Fibroblast of lung (primary cell): Measurements from ENCODE around the gene PRSS33. TPM values are rescaled to one million over a fixed set of nuclear protein-coding genes. Genes with fewer than 3 reads are reported as not detected.

Experiments
- DNase-seq, 2 donors: peaks; one replicate each; pipeline versions ENCODE4 v3.0.0 to v3.0.0-alpha.2; 2010; ENCODE audit warnings: low read depth in 2 of 2
- H2AFZ ChIP-seq: 2 replicates; pipeline ENCODE4 v1.5.1; 2012; ENCODE audit warnings: low read length, control low read depth, inconsistent platforms
- H3K27ac ChIP-seq: 2 replicates; pipeline ENCODE4 v1.5.1; 2011; ENCODE audit warnings: low read length, control low read depth; ENCODE audit not compliant: insufficient read depth
- H3K27me3 ChIP-seq: 2 replicates; pipeline ENCODE4 v1.5.1; 2011; ENCODE audit warnings: mild to moderate bottlenecking, low read length; ENCODE audit not compliant: control insufficient read depth, insufficient read depth
- H3K36me3 ChIP-seq: 2 replicates; pipeline ENCODE4 v1.5.1; 2011; ENCODE audit warnings: low read length; ENCODE audit not compliant: control insufficient read depth, insufficient read depth
- H3K4me1 ChIP-seq: 2 replicates; pipeline ENCODE4 v1.5.1; 2011; ENCODE audit warnings: low read length; ENCODE audit not compliant: control insufficient read depth, insufficient read depth; ENCODE audit errors: extremely low read depth
- H3K4me2 ChIP-seq: 2 replicates; pipeline ENCODE4 v1.5.1; 2011; ENCODE audit warnings: low read length, control low read depth; ENCODE audit not compliant: insufficient read depth; ENCODE audit errors: extremely low read depth
- H3K4me3 ChIP-seq, 4 experiments: fragments of 200-600 bp in 1 of 4; sonication (generic) in 1 of 4; replicated peaks in 1 of 4; 2 replicates each; pipeline ENCODE4 v1.5.1; 2011 to 2016; ENCODE audit warnings: low read length in 4 of 4, low read depth in 3 of 4, mild to moderate bottlenecking in 3 of 4, control low read depth in 2 of 4, inconsistent platforms in 1 of 4, mixed read lengths in 1 of 4; ENCODE audit not compliant: insufficient read depth in 1 of 4; ENCODE audit errors: control extremely low read depth in 1 of 4
- H3K79me2 ChIP-seq: 2 replicates; pipeline ENCODE4 v1.5.1; 2012; ENCODE audit warnings: mild to moderate bottlenecking, low read length, inconsistent platforms; ENCODE audit not compliant: control insufficient read depth, insufficient read depth
- H3K9ac ChIP-seq: 2 replicates; pipeline ENCODE4 v1.5.1; 2011; ENCODE audit warnings: mild to moderate bottlenecking, low read length, control low read depth; ENCODE audit not compliant: insufficient read depth
- H3K9me3 ChIP-seq: 2 replicates; pipeline ENCODE4 v1.5.1; 2012; ENCODE audit warnings: low read depth, low read length; ENCODE audit not compliant: control insufficient read depth, insufficient read depth
- H4K20me1 ChIP-seq: 2 replicates; pipeline ENCODE4 v1.5.1; 2011; ENCODE audit warnings: low read length; ENCODE audit not compliant: control insufficient read depth, insufficient read depth; ENCODE audit errors: extremely low read depth
- CTCF ChIP-seq, 2 donors: IDR thresholded peaks in 1 of 2; conservative IDR thresholded peaks in 1 of 2; 1 replicate in 1 of 2; 2 replicates in 1 of 2; pipeline ENCODE4 v1.5.1; 2011 to 2012; ENCODE audit warnings: low read length in 2 of 2, control low read depth in 1 of 2, inconsistent platforms in 1 of 2, low read depth in 1 of 2, mild to moderate bottlenecking in 1 of 2
- EZH2 ChIP-seq: IDR thresholded peaks from 2 replicates; pipeline ENCODE4 v1.5.1; 2012; ENCODE audit warnings: low read length, control low read depth, mild to moderate bottlenecking; ENCODE audit errors: missing control alignments
- polyA plus RNA-seq, 2 donors: library from polyadenylated mRNA; depleted of rRNA in 1 of 2; stranded (reverse) in 1 of 2; unstranded in 1 of 2; fragments of >200 nt; gene quantifications; 2 replicates each; pipeline ENCODE4 v1.2.1, GENCODE V29; 2011 to 2012; ENCODE audit warnings: missing spikeins in 1 of 2
- total RNA-seq: library from RNA; depleted of rRNA; stranded (reverse); fragments of >200 nt; gene quantifications from 2 replicates; pipeline ENCODE4 v1.2.1, GENCODE V29; 2014

The PRSS33 gene
- total and polyA plus RNA-seq, 2 donors (not counting 1 experiment from before 2014, with no cell fraction given), result not detected

GRCh38 chr16:2790631-2791030, 3.3 kb upstream of the PRSS33 start:
- H3K9ac ChIP-seq, result no peak overlapping the region
- no peaks in the 10 kb centered on the region for H3K79me2 ChIP-seq
- H4K20me1 ChIP-seq, result no peaks in the 10 kb centered on the region
- no peak overlapping the region for H3K4me2 ChIP-seq
- H3K4me3 ChIP-seq, result no peak overlapping the region
- TF ChIP-seq EZH2 (no peak), CTCF (conservative IDR thresholded peaks at IDR 0.05 in 1 of 2, IDR thresholded peaks at IDR 0.05 in 1 of 2; ENCODE audit: low read depth in 1 of 2, low read length in 2 of 2) (no peak)
- no peaks in the 10 kb centered on the region for H3K36me3 ChIP-seq
- no peaks in the 10 kb centered on the region for H3K4me1 ChIP-seq
- H3K9me3 ChIP-seq, result no peaks in the 10 kb centered on the region
- no peak overlapping the region for H2AFZ ChIP-seq
- H3K27me3 ChIP-seq, result peaks cover 28% of the 10 kb centered on the region
- H3K27ac ChIP-seq, result no peak overlapping the region
- DNase-seq, result no peak

GRCh38 chr16:2787961-2788360, 601 bp upstream of the PRSS33 start:
- H4K20me1 ChIP-seq, result no peaks in the 10 kb centered on the region
- H3K79me2 ChIP-seq, result no peaks in the 10 kb centered on the region
- TF ChIP-seq CTCF (conservative IDR thresholded peaks at IDR 0.05 in 1 of 2, IDR thresholded peaks at IDR 0.05 in 1 of 2; ENCODE audit: low read depth in 1 of 2, low read length in 2 of 2), result no peak
- no peak for TF ChIP-seq EZH2
- H3K4me2 ChIP-seq, result no peak overlapping the region
- no peaks in the 10 kb centered on the region for H3K36me3 ChIP-seq
- no peaks in the 10 kb centered on the region for H3K4me1 ChIP-seq
- H3K27ac ChIP-seq, result no peak overlapping the region
- no peak overlapping the region for H2AFZ ChIP-seq
- H3K27me3 ChIP-seq, result peaks cover 36% of the 10 kb centered on the region
- no peaks in the 10 kb centered on the region for H3K9me3 ChIP-seq
- H3K4me3 ChIP-seq, result no peak overlapping the region
- no peak for DNase-seq
- no peak overlapping the region for H3K9ac ChIP-seq

GRCh38 chr16:2786826-2787151, 571 bp downstream of the PRSS33 start:
- peaks cover 36% of the 10 kb centered on the region for H3K27me3 ChIP-seq
- no peak for DNase-seq
- no peak overlapping the region for H3K4me2 ChIP-seq
- no peak overlapping the region for H3K9ac ChIP-seq
- no peak for TF ChIP-seq EZH2
- TF ChIP-seq CTCF (conservative IDR thresholded peaks at IDR 0.05 in 1 of 2, IDR thresholded peaks at IDR 0.05 in 1 of 2; ENCODE audit: low read depth in 1 of 2, low read length in 2 of 2), result no peak
- H3K9me3 ChIP-seq, result no peaks in the 10 kb centered on the region
- no peaks in the 10 kb centered on the region for H3K79me2 ChIP-seq
- no peak overlapping the region for H2AFZ ChIP-seq
- H4K20me1 ChIP-seq, result no peaks in the 10 kb centered on the region
- H3K36me3 ChIP-seq, result no peaks in the 10 kb centered on the region
- no peak overlapping the region for H3K4me3 ChIP-seq
- H3K27ac ChIP-seq, result no peak overlapping the region
- no peaks in the 10 kb centered on the region for H3K4me1 ChIP-seq
